LNCAP (cell line): ENCODE measurements around the gene PTPRD.

Experiments
- TF ChIP-seq, protein P1 (sequence below): fragments of 450-650 bp; IDR thresholded peaks from 2 replicates; pipeline ENCODE4 v1.5.1; 2017; ENCODE audit warnings: mild to moderate bottlenecking

PTPRD gene

DNA sequence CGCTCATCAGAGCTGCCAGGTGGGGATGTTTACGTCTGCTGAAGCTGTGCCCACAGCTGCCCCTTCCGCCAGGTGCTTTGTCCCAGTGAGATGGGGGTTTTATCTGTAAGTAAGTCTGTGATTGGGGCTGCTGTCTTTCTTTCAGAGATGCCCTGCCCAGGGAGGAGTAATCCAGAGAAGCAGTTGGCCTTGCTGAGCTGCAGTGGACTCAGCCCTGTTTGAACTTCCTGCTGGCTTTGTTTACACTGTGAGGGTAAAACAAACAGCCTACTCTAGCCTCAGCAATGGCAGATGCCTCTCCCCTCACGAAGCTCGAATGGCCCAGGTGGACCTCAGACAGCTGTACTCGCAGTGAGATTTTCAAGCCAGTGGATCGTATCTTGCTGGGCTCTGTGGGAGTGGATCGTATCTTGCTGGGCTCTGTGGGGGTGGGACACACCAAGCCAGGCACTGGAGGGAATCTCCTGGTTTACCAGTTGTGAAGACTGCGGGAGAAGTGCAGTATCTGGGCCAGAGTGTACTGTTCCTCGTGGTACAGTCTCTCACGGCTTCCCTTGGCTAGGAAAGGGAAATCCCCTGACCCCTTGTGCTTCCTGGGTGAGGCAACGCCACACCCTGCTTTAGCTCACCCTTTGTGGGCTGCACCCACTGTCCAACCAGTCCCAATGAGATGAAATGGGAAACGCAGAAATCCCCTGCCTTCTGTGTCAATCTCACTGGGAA, 2283.1 kb downstream of the PTPRD start:
- TF ChIP-seq, protein P1, sequence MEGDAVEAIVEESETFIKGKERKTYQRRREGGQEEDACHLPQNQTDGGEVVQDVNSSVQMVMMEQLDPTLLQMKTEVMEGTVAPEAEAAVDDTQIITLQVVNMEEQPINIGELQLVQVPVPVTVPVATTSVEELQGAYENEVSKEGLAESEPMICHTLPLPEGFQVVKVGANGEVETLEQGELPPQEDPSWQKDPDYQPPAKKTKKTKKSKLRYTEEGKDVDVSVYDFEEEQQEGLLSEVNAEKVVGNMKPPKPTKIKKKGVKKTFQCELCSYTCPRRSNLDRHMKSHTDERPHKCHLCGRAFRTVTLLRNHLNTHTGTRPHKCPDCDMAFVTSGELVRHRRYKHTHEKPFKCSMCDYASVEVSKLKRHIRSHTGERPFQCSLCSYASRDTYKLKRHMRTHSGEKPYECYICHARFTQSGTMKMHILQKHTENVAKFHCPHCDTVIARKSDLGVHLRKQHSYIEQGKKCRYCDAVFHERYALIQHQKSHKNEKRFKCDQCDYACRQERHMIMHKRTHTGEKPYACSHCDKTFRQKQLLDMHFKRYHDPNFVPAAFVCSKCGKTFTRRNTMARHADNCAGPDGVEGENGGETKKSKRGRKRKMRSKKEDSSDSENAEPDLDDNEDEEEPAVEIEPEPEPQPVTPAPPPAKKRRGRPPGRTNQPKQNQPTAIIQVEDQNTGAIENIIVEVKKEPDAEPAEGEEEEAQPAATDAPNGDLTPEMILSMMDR, result no peak

DNA sequence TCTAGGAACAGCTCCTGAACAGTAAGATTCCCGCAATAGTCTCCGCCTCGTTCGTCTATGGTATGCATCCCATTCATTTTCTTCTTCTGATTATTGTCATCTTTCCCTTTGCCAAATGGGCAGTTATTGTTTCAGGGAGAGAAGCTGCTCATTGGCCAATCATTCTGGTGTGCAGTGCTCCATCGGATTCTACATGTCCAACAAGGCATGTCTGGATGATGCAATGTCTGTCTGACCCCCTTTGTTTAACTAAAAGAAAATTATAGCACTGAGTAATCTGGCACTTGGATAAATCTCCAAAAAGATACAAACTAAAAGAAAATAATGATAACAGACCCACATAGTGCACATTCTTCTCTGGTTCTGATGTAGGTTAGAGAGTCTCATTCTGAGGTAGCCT, 2297.6 kb downstream of the PTPRD start:
- TF ChIP-seq, protein P1, result no peak

DNA sequence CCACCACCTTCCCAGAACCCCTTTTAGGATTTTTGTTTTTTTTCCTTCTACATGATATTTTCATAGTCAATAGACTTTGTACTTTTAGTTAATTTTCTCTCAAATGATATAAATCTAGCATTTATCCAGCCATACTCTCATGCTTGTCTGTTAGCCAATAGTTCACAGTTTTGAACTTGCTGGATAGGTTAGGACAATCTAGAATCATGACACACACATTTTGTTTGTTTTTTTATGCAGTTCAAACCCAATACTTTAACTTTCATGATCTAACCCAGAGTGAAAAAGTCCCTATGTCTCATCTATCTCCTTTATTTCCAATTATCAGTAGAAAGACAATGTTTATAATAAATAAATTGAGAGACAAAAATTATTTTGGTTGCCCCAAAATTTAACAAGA, 2303.5 kb downstream of the PTPRD start:
- TF ChIP-seq, protein P1, result no peak

DNA sequence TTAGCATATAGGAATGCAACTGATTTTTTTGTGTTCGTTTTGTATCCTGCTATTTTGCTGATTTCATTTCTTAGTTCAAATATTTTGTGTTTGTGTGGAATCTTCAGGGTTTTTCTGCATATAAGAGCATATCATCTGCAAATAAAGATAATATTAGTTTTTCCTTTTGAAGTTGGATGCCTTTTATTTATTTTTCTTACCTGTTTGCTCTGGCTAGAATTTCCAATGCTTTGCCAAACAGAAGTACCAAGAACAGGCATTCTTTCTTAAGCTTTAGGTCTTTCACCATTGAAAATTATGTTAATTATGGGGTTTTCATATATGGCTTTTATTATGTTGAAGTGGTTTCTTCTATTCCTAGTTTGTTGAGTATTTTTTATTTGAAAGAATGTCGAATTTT, 2308.1 kb downstream of the PTPRD start:
- TF ChIP-seq, protein P1, result no peak

DNA sequence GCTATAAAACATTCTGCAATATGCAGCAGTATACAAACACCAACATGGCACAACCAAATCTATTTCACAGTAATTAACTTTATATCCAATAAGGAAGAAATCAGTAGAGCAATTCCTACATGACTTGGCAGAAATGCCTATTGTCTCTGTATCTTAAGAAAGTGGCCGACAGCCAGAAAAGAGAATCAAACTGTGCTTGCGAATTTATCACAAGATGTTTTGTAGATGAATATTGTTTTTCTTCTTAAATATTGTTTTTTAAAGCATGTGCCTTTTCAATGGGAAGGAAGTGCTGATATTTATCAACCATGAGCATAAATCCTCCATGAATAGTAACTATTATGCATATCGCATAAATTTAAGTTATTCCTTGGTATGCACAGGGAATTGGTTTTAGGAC, 2311.5 kb downstream of the PTPRD start:
- TF ChIP-seq, protein P1, result no peak

DNA sequence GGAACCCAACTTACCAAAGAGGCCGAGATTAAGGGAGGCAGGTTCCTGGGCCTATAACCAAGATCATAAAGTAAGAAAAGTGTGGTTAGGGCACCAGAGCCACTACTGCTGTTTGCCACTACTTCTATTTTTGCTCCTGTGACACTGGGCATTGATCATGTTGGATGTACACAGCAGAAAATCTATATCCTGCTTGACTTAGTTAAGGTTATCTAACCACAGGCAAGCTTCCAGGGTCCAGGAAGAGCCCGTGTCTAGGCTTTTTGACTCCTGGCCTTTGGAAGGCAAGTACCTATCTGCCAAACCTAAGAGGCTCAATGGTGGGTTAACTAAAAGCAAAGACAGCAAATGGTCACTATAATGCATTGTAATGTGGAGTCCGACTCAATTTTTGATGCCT, 2315.8 kb downstream of the PTPRD start:
- TF ChIP-seq, protein P1, result no peak

DNA sequence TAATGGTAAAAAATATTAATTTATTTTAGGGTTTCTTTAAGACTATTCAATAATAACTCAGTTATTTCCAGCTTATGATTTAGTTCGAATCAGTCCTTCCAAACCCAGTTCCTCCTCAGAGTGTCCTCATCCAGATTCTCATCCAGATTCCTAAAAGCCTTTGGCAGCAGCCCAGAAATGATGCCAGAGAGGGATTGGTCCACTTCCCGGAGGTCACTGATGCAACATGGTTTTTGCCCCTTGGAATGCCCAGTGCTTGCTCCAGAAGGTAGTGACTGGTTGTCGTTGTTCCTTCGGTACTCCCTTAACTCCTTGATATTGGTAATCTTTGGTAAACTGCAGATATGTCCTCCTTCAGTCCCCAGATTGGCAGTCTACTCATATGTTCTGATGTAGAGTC, 2320.1 kb downstream of the PTPRD start:
- TF ChIP-seq, protein P1, result no peak

DNA sequence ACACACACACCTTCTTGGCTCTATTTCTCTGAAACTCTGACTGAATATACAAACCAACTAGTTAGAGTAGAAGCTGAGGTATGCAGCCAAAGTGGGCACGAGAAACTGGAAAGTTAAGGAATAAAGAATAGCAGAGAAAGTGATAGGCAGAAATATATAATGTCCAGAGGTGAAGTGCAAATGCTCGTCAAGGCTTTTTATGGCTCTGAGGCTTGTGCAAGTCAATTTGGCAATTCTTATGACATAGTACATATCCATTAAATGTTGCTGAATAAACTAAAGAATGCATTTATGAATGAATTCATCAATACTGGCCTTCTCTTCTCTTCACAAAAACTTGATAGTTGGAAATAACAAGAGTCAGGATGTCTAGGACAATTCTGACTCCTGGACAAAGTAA, 2323.1 kb downstream of the PTPRD start:
- TF ChIP-seq, protein P1, result no peak
